ENCODE measurements around the gene SLC39A8.
"Not testable (repeated sequence)": the region's sequence is repeated elsewhere in the genome, so short reads cannot be mapped to it uniquely, and the experiment has no call there.

Gene SLC39A8

DNA sequence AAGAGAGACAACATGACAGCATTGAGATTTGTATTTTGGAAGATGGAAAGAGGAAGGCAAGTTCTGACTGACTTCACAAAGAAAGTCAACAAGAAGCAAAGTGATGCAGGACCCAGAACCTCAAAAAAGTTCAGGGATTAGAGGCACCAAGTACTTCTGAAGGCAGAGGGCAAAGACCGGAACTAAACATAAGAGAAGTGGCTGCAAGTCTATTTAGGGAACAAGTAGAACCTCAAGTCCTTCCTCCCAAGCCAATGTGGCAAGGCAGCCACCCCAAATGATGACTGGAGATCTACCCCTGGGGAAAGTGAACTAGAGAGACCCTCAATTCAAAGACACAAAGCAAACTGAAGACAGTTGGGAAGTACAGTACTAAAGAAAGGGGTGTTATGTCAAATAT is 46.6 kb downstream of the SLC39A8 start:
- no peak for DNase-seq

GRCh38 chr4:102295153-102295862 is 50.0 kb downstream of the SLC39A8 start:
- no peak for DNase-seq

GRCh38 chr4:102288497-102288896 is 56.8 kb downstream of the SLC39A8 start:
- DNase-seq, result no peak

GRCh38 chr4:102285831-102286230 is 59.5 kb downstream of the SLC39A8 start:
- DNase-seq, result no peak

GRCh38 chr4:102281171-102281839 is 64.0 kb downstream of the SLC39A8 start:
- DNase-seq, result no peak

DNA sequence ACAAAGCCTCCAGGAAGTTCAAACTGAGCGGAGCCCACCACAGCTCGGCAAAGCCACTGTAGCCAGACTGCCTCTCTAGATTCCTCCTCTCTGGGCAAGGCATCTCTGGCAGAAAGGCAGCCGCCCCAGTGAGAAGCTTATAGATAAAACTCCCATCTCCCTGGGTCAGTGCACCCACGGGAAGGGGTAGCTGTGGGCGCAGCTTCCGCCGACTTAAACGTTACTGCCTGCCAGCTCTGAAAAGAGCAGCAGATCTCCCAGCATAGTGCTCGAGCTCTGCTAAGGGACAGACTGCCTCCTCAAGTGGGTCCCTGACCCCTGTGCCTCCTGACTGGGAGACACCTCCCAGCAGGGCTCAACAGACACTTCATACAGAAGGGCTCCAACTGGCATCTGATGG is 72.0 kb downstream of the SLC39A8 start:
- not testable (repeated sequence) for DNase-seq

- no peak for DNase-seq
These were observed 73.0 kb downstream of the SLC39A8 start for GRCh38 chr4:102272318-102272717.

DNA sequence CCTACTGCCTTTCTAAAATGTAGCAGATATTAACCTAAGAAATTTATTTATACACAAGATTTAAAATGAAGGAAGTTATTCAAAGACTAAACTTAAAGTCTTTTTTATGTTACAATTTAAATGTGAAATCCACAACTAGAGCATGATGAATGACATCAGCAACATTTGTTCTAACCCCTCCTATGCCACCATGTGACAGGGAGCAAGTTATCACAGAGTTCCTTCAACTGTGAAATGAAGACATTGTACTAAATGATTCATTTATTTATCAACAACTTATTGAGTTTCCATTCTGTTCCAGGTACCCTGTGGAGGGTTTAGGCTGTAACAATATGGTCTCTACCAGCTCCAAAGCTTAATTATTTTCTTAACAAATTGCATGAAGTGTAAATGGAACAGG is 76.9 kb downstream of the SLC39A8 start:
- no peak for DNase-seq

- no peak for DNase-seq
These were observed 82.1 kb downstream of the SLC39A8 start for GRCh38 chr4:102263024-102263787.

DNA sequence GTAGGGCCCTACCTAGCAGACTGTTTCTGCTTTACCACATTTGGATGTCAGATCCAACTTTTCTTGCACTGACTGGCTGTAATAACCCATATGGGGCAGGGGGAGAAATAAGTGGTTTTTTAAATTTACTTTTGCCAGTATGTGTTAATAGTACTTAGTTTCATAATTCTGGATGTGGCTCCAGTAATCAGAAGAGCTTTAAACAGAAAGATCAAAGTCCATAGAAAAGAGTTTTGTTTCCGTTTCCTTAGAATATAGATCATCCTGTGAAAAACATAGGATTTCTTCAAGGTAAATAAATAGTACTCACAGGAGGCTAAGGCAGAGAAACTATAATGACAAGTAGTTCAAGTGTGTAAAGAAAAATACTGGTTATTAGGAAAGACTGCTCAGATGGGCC is 85.6 kb downstream of the SLC39A8 start:
- no peak for DNase-seq

GRCh38 chr4:102259081-102259480 is 86.2 kb downstream of the SLC39A8 start:
- DNase-seq, result no peak

DNA sequence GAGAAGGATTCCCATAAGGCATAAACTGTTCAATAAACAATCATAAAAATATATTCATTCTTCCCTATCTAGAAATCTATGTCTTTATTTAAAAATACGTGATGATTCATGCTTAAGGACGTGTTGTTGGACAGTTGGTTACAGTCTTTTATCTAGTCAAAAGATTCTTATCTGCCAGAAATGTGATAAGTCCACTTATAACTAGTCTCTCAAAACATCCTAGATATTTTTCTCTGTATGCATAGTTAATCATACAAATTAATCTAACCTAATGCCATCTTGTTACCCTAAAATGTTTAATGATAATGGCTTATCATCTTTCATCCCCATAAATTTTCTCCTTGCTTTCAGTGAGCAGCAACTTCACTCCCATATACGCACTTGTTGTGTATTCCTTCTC is 89.0 kb downstream of the SLC39A8 start:
- DNase-seq, result no peak

DNA sequence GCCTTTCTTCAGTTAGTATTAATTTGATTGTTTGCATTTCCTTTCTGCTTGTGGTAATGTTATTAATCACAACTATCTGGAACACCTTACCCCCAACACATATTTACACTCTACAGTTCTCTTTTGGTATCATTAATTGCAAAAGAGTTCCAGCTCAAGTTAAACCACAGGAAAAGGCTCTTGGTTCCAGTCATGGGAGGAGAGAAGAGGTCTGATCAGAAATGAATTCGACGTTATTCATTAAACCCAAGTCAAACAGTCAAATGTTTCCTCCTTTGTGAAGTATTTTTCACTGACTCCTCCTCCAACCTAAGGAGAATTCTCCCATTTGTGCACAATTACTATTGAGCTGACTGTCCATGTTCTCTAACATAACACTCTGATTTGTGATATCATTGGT is 91.4 kb downstream of the SLC39A8 start:
- no peak for DNase-seq

DNA sequence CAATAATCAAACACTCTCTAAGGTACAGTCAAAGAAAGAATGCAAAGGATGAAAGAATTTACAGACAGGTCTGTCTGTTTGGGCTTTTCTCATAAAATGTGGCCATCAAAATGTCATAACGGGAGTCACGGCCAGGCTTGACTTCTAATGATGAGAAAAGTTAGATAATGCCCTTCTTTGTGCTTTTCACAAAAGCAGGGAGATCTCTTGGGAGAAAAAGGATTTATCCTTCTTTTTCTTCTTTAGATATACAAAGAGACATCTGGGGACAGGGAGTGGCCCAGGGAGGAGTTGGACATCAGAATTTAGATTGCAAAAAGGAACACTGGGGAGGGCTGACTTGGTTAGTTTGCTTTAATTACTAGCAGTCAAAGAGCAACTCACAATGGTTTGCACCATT is 93.1 kb downstream of the SLC39A8 start:
- DNase-seq, result no peak

- no peak for DNase-seq
These were observed 94.9 kb downstream of the SLC39A8 start for GRCh38 chr4:102250341-102250740.

GRCh38 chr4:102247041-102247440 is 98.2 kb downstream of the SLC39A8 start:
- DNase-seq, result no peak

- DNase-seq, result no peak
These were observed 98.9 kb downstream of the SLC39A8 start for GRCh38 chr4:102246416-102246815.

- DNase-seq, result no peak
These were observed 100.3 kb downstream of the SLC39A8 start for GRCh38 chr4:102244878-102245535.

- DNase-seq, result not testable (repeated sequence)
These were observed 102.0 kb downstream of the SLC39A8 start for GRCh38 chr4:102243296-102243695.

- no peak for DNase-seq
These were observed 110.9 kb downstream of the SLC39A8 start for GRCh38 chr4:102234243-102234838.

GRCh38 chr4:102230194-102230593 is 115.1 kb downstream of the SLC39A8 start:
- DNase-seq, result no peak

GRCh38 chr4:102227388-102227787 is 117.9 kb downstream of the SLC39A8 start:
- no peak for DNase-seq

DNA sequence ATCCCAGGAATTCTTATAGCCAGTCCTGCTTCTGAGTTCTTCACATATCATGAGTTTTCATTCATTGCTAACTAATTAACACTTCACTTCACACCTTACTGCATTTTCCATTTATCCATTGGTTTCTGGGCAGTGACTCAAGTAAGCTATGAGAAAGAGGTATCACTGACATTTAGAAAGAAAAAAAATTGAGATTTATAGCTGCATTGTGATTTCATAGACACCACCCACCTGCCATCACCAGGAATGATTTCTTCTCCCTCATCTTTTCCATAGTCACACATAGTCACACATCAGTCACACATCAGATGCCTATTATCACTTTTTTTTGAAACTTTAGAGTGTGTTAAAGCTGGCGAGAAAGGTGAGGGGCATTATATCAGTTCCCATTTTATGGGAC is 121.8 kb downstream of the SLC39A8 start:
- DNase-seq, result no peak
